HL-60/S4 treated with phorbol 12-myristate 13-acetate at 8.2 ng/mL for 4 days and 3 days (cell line): Measurements from ENCODE around the gene CGB2.
"Not testable (repeated sequence)": the region's sequence is repeated elsewhere in the genome, so short reads cannot be mapped to it uniquely, and the experiment has no call there.

Source experiments
- in situ Hi-C: fragments of 300-500 bp; cut with MboI; formaldehyde crosslinking; loops from 2 replicates; pipeline ENCODE4 v1.15.0; 2022; ENCODE audit warnings: low sequenced_read_pairs

The CGB2 gene

GRCh38 chr19:49031642-49032301 is at the start of gene CGB2:
CGB2 (plus strand) TSS chr19:49031890; CDS start chr19:49032096, 206 bp downstream.
- in situ Hi-C loops, result not testable (repeated sequence)

DNA sequence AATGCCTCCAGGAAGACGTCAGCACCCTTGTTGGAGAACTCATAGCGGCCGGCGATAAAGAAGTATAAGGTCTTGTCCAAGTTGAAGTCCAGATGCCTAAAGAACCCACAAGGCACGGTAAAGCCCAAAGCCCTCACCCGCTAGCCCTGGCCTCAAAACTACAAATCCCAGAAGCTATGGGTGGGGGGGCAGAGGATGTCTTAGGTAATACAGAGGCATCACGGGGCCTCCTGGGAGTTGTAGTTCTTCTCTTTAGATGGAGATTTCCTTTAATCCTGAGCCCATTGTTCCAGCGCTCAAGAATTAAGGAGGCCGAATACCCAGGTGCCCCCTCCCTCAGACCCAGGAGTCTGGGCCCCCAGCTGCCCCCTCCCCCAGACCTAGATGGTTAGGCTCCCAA is 49.4 kb upstream of the CGB2 start:
- in situ Hi-C loops, result no loop called here

DNA sequence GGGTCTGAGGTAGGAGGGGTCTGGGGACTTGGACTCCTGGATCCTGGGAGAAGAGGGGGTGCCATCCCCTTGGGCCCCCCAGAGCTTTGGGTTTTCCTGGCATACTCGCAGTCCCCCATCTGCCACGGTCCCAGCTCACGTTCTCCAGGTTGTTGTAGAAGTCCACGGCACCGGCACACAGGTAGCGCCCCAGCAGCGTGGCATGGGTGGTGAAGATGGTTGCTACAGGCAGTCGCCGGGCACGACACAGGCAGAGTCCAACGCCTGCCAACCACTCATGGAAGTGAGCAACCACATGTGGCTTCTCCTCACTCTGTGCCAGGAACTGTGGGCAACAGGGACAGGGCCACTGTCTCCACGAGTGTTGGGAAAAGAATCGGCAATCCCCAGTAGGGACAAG is 46.0 kb upstream of the CGB2 start:
- in situ Hi-C loops, result no loop called here

DNA sequence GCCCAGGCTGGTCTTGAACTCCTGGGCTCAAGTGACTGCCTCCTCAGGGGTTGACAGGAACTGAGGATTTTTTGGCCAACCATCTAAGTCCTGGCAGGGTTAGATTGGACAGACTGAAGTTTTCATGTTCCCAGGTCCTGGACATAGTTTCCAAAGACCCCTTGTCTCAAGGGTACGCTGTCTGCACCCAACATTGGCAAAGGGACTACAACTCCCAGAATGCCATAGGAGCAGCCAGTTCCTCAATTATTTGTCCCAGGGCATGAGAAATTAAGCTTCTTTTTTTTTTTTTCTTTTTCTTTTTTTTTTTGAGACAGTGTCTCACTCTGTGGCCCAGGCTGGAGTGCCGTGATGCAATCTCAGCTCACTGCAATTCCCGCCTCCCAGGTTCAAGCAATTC is 45.5 kb upstream of the CGB2 start:
- in situ Hi-C loops, result no loop called here

- in situ Hi-C loops, result no loop called here
These were observed 44.4 kb upstream of the CGB2 start for GRCh38 chr19:48987323-48987722.

DNA sequence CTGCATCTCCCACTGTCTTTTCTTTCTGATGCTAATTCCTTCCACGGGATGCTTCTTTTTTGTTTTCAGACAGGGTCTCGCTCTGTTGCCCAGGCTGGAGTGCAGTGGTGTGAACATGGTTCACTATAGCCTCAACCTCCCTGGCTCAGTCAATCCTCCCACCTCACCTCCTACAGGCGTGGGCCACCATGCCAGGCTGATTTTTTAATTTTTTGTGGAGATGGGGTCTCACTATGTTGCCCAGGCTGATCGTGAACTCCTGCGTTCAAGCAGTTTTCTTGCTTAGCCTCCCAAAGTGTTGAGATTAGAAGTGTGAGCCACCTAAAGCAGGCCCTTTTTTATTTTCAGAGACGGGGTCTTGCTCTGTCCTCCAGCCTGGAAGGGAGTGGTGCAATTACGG is 43.4 kb upstream of the CGB2 start:
- in situ Hi-C loops, result no loop called here

GRCh38 chr19:48988860-48989259 is 42.8 kb upstream of the CGB2 start:
- in situ Hi-C loops, result no loop called here

GRCh38 chr19:48989701-48990291 is 41.9 kb upstream of the CGB2 start:
- in situ Hi-C loops, result no loop called here

- in situ Hi-C loops, result no loop called here
These were observed 41.3 kb upstream of the CGB2 start for GRCh38 chr19:48990400-48990799.

GRCh38 chr19:48991011-48991609 is 40.6 kb upstream of the CGB2 start:
- in situ Hi-C loops, result no loop called here

DNA sequence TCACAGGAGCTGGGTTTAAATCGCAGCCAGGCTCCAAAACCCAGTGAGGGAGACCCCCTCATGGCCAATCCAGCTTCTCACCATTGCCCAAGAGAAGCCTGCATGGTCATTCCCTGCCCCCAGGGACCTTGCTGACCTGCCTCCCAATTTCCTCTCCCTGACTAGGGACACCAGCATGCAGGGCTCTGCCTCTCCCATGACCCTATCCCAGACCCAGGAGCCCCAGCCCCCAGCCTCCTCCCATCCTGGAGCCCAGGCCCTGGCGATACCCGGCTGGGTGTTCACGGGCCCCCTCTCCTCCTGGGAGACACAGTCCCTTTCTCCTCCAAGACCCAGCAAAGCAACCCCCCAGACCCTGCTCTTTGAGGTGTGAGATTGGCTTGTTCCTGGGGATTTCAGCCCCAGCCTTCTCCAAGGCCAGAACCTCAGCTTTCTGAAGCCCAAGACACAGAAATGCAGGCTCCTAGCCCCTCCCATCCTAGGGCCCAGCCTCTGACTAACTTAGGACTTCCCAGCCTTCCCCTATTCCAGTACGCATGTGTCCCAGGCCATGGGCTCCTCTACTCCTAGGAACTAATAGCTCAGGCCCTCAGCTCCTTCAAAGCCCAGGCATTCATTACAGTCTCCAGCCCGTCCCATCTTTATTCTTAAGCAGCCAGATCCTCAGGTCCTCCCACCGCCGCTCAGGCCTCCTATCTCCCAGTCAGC is 39.7 kb upstream of the CGB2 start:
- in situ Hi-C loops, result no loop called here

DNA sequence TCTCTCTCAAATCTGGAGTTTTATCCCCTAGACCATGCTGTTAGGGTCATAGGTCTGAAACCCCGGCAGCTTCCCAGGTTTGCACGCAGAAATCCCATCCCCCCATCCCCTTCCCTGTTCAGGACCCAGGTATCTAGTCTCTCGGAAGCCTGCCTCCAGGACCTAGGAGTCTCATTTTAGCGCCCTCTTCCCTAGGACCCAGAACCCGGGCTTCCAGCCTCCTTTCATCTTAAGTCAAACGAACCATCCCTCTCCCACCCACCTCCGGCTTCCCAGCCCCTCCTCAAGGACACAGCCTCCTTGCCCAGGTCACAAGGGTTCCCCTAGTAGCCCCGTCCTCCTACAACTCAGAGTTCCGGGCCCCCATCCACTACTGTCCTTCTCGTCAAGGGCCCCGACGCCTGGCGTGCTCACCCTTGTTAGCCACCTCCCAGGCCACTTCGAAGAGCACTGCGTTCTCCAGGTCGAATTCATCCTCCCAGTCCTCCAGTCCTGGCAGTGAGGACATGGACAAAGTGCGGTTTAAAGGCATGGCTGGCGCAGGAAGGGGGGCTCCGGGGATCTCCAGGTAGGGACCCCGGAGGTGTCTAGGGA is 39.0 kb upstream of the CGB2 start:
- in situ Hi-C loops, result no loop called here

DNA sequence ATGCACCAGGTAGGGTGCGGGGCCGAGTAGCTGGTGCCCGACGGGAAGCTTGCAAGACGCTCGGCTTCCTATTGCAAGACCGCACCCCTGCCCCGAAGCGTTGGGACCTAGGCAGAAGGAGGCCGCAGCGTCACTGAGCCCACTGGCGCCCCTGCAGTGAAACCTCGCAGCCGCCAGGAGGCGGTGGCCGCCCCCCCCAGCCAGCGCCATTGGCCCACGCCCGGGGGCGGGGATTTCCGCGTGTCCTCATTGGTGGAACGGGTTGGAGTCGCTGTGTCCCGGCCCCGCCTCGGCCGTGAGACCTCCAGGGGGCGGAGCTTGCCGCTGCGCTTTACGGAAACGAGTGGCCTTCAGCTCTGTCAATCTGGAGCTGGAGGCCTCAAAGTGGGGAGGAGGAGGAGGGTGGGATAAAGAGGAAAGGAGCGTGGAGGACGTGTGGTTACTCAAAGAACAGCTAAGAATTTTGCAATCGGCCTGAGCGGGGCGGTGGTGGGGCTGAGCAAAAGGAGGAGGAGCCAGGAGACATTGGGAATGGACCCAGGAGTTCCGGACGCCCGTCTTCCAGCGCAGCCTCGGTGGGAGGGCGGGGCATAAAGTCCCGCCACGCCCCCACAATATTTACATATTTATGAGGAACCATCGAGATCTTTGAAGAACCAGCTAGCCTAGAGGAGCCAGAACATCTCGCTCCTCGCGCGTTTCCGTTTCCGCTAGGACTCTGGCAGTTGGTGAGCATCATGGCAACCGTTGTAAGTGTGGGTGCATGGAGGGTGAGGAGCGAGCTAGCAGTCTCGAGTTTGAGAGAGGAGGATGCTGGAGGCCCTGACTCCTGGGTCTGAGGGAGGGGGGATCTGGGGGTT is 38.3 kb upstream of the CGB2 start, which contains the start of the genes GYS1 and RUVBL2:
TSS of gene GYS1 (minus strand) at position 135 of the 860 bp plus-strand sequence. CDS start 197 bp downstream, outside the sequence.
TSS of gene RUVBL2 (plus strand) at position 713 of the 860 bp plus-strand sequence. CDS start at position 738, 25 bp downstream.
- in situ Hi-C loops, result no loop called here

GRCh38 chr19:48994035-48994386 is 37.7 kb upstream of the CGB2 start:
- in situ Hi-C loops, result no loop called here

- in situ Hi-C loops, result no loop called here
These were observed 33.7 kb upstream of the CGB2 start for GRCh38 chr19:48997972-48998371.

DNA sequence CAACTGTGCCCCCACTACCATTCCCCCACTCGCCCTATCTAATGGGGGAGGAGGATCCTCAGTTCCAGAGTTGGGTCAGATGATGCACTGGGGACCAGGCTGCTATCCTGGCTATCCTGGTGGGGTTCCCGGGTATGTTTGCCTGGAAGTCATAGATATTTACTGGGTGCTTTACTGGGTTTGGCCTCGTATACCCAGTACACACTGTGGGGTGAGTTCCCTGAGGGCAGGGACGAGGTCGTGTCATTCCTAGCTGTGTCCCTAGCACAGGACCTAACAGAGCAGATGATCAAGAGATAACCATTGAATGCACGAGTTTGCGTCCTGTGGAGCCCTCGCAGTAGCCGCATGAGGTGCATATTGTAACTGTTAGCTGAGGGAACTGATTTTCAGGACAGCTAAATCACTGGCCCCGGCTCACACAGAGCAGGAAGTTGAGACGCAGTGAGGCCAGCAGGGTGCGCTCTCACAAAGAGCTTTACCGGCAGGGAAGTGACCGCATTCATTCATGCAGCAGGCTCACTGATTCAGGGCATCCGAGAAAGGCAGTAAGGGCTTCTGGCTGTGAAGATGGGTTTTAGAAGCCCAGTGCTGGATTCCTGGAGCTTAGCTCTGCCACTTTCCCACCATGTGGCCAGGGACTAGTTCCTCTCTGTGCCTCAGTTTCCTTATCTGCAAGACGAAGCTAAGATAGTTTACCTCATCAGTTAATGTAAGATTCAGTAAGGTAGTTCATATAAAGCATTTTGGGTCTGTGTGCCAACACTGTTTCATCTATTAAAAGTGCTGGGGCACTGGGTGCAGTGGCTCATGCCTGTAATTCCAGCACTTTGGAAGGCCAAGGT is 32.0 kb upstream of the CGB2 start:
- in situ Hi-C loops, result no loop called here

- in situ Hi-C loops, result no loop called here
These were observed 27.6 kb upstream of the CGB2 start for GRCh38 chr19:49004133-49004532.

GRCh38 chr19:49004964-49005614 is 26.6 kb upstream of the CGB2 start:
- in situ Hi-C loops, result no loop called here

- in situ Hi-C loops, result no loop called here
These were observed 24.8 kb upstream of the CGB2 start for GRCh38 chr19:49006905-49007304.
